NT2/D1 (cell line): ENCODE data around the gene CYREN.

Experiments
- DNase-seq: peaks from one replicate; pipeline ENCODE4 v3.0.0-alpha.2; 2011; ENCODE audit warnings: low read depth, low spot score
- H3K27me3 ChIP-seq: 2 replicates; pipeline ENCODE4 v1.6.0; 2011; ENCODE audit warnings: mild to moderate bottlenecking; ENCODE audit not compliant: insufficient read length, insufficient read depth
- H3K36me3 ChIP-seq: 2 replicates; pipeline ENCODE4 v1.6.1; 2011; ENCODE audit warnings: mild to moderate bottlenecking, low read length, mixed read lengths; ENCODE audit not compliant: insufficient read depth, insufficient read length
- H3K4me1 ChIP-seq: 2 replicates; pipeline ENCODE4 v1.5.1; 2011; ENCODE audit not compliant: insufficient read depth, insufficient read length
- H3K4me3 ChIP-seq: 2 replicates; pipeline ENCODE4 v1.5.1; 2011; ENCODE audit warnings: low read depth; ENCODE audit not compliant: insufficient read length
- H3K9ac ChIP-seq: 2 replicates; pipeline ENCODE4 v1.6.0; 2011; ENCODE audit warnings: low read depth; ENCODE audit not compliant: insufficient read length
- H3K9me3 ChIP-seq: 2 replicates; pipeline ENCODE4 v1.5.1; 2011; ENCODE audit warnings: mild to moderate bottlenecking, low read length; ENCODE audit not compliant: insufficient read depth
- SUZ12 ChIP-seq: IDR thresholded peaks from 2 replicates; pipeline ENCODE4 v1.6.1; 2011; ENCODE audit not compliant: insufficient read length, insufficient read depth; ENCODE audit errors: extremely low read depth
- YY1 ChIP-seq: IDR thresholded peaks from 2 replicates; pipeline ENCODE4 v1.6.1; 2011; ENCODE audit not compliant: insufficient read length, insufficient read depth
- ZNF274 ChIP-seq: IDR thresholded peaks from 2 replicates; pipeline ENCODE4 v1.6.1; 2011; ENCODE audit warnings: mild to moderate bottlenecking, low read depth, low read length

CYREN gene

DNA sequence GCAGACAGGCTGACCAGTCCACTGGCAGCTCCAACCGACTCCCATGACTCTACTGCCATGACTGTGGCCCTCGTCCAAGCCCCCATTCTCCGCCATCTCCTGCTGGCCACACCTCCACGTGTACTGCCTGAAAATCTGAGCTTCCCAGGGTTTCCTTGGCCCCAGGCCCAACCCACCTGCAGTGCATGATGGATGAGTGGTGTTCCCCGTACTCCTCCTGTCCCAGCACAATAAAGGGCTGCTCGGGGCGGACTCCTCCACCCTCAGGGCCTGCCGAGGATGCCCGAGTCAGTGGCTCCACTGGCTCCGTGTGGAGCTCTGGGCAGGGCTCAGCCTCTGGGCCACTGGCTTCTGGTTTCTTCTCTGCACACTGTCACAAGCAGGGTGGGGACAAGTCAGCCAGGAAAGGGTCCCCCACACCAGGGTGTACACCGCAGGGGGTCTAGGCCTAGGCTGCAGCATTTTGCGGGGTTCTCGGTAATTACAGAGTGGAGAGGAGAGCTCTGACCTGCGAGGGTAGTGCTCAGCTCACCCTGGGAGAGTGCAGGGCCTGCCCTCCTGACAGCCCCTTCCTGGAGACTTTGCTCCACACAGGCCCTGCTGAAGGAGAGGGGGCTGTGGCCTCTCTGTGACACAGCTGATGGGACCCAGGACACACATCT, 25.6 kb upstream of the CYREN start:
- Histone ChIP-seq H3K27me3 (no peaks in the 10 kb centered on the region), H3K36me3 (peaks cover 38% of the 10 kb centered on the region), H3K9ac (no peak overlapping the region), H3K9me3 (no peaks in the 10 kb centered on the region), H3K4me1 (peaks cover 7% of the 10 kb centered on the region), H3K4me3 (no peak overlapping the region)
- no peak for DNase-seq
- TF ChIP-seq ZNF274: no peak
- no peak for TF ChIP-seq SUZ12
- TF ChIP-seq YY1: no peak

GRCh38 chr7:135195156-135195555, 24.6 kb upstream of the CYREN start:
- H3K4me1 ChIP-seq: peaks cover 7% of the 10 kb centered on the region
- TF ChIP-seq ZNF274 (no peak), SUZ12 (no peak), YY1 (no peak)
- no peak overlapping the region for H3K9ac ChIP-seq
- no peaks in the 10 kb centered on the region for H3K27me3 ChIP-seq
- no peaks in the 10 kb centered on the region for H3K9me3 ChIP-seq
- DNase-seq: no peak
- no peak overlapping the region for H3K4me3 ChIP-seq
- H3K36me3 ChIP-seq: peaks cover 36% of the 10 kb centered on the region

DNA sequence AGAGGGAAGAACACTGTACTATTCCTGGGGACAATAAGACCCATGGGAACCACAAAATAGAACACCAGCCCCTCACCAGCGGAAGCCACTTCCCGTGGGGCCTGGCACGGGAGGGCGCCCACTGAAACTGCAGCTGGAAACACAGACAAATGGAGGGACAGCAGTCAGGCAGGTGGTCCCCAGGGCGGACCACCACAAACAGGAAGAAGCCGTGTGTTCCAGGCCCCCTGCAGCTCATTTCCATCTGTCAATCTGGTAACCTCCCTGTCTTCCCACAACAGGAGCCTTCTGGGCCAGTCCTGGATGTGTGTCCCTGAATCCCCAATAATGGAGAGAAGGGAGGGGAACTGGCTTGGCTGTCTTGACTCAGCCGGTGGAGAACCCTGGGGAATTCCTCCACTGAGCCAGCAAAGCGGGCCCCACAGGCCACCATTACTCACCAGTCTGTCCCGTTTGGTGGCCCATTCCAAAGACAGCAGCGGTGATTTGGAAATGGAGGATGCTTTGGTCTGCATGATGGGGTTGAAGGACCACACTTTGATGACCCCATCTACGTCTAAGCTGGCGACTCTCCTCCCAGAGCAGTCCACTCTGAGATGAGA, 24.1 kb upstream of the CYREN start:
- H3K4me3 ChIP-seq: no peak overlapping the region
- no peak for DNase-seq
- no peak overlapping the region for H3K9ac ChIP-seq
- no peaks in the 10 kb centered on the region for H3K9me3 ChIP-seq
- peaks cover 38% of the 10 kb centered on the region for H3K36me3 ChIP-seq
- H3K27me3 ChIP-seq: no peaks in the 10 kb centered on the region
- peaks cover 7% of the 10 kb centered on the region for H3K4me1 ChIP-seq
- no peak for TF ChIP-seq YY1

DNA sequence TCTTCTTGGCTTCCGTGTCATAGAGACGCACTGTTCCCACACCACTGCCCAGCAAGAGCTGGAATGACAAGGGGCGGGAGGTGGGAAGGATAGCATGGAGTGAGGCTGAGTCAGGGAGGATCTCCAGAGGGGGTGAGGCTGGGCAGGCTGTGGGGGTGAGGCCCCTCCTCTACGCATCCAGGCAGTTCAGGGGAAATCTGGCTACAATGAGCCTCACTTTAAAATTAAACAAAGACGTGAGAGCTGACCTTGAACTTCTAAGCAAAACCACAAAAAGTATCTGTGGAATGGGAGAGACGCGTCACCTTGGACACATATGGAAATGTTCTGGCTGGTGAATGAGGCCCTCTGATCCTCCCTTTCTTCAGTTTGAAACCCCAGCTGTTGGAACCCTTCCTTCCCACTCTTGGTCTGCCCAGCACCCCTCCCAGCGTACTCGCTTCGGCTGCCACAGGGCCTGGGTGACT, 23.1 kb upstream of the CYREN start:
- Histone ChIP-seq H3K27me3 (no peaks in the 10 kb centered on the region), H3K4me3 (no peak overlapping the region), H3K9me3 (no peaks in the 10 kb centered on the region), H3K4me1 (peaks cover 7% of the 10 kb centered on the region), H3K9ac (no peak overlapping the region), H3K36me3 (peaks cover 47% of the 10 kb centered on the region)
- TF ChIP-seq ZNF274 (no peak), YY1 (no peak), SUZ12 (no peak)
- no peak for DNase-seq

DNA sequence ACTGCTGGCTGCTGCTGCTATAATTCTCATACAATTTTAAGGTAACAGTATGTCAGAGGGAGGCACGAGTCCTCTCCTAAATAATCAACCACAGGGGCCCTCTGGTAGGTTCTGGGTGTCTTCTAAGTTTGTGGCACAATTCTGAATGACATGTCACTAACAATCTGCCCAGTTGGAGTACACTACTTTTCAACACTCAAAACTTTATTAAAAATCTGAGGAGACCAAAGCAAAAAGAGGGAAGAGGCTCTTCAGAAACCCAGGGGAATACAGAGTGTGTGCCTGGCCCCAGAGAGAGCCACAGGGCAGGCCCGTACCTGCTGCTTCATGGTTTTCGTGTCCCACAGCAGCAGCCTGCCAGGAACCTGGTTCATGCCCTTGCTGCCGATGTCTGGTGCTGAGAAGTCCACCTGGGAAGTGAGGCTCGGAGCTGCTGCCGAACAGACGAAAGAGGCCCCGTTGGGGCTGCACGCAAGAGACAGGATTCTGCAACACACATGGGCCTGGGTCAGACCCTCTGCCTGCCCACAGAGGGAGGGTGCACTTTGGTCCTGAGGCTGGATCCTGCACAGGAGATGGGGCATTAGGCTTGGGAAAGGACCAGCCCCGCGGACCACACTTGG, 22.5 kb upstream of the CYREN start:
- no peak for TF ChIP-seq SUZ12
- no peak for TF ChIP-seq YY1
- TF ChIP-seq ZNF274: no peak
- H3K9ac ChIP-seq: no peak overlapping the region
- H3K4me1 ChIP-seq: peaks cover 7% of the 10 kb centered on the region
- peaks cover 53% of the 10 kb centered on the region for H3K36me3 ChIP-seq
- no peak for DNase-seq
- no peaks in the 10 kb centered on the region for H3K27me3 ChIP-seq
- H3K4me3 ChIP-seq: no peak overlapping the region
- no peaks in the 10 kb centered on the region for H3K9me3 ChIP-seq

DNA sequence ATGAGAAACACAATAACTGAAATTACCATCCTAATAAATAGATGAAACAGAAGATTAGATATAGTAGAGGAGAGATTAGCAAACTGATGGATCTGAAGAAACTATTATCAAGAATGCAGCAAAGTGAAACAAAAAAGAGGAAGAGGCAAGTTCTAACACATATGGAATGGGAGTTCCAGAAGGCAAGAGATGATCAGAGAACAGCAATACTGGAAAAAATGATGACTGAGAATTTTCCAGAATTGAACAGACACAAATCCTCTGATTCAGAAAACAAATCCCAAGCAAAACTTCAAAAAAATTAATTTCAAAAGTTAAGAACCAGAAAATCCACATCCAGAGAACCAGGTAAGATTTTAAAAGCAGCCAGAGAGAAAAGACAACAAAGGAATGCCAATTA, 20.2 kb upstream of the CYREN start:
- no peaks in the 10 kb centered on the region for H3K27me3 ChIP-seq
- TF ChIP-seq SUZ12 (no peak), YY1 (no peak), ZNF274 (no peak)
- DNase-seq: no peak
- no peaks in the 10 kb centered on the region for H3K9me3 ChIP-seq
- no peak overlapping the region for H3K9ac ChIP-seq
- no peak overlapping the region for H3K4me3 ChIP-seq
- H3K4me1 ChIP-seq: peaks cover 7% of the 10 kb centered on the region
- H3K36me3 ChIP-seq: peaks cover 46% of the 10 kb centered on the region

DNA sequence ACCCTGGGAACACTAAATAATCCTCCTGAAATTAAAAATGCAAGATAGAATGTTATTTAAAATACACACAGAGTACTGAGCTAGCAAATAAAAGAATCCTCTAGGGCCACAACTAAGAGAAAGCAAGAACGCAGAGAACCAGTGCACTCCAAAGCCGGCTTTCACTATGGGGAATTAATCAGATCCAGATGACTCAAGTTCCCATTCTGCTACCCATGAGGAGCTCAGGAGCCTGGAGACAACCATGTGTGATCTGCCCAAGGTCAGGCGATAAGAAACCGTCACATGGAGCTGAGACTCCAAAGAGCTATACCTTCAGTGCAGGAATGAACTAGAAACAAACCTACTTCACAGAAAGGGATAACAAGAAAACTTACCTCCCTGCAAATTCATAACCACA, 19.5 kb upstream of the CYREN start:
- Histone ChIP-seq H3K36me3 (peaks cover 51% of the 10 kb centered on the region), H3K4me1 (peaks cover 7% of the 10 kb centered on the region), H3K9ac (no peak overlapping the region), H3K4me3 (no peak overlapping the region), H3K27me3 (no peaks in the 10 kb centered on the region), H3K9me3 (no peaks in the 10 kb centered on the region)
- TF ChIP-seq ZNF274: no peak
- DNase-seq: no peak
